Activated CD8-positive, alpha-beta T cell treated with anti-CD3 and anti-CD28 coated beads for 36 hours (primary cell): ENCODE measurements around the gene TROAP. TPM values are rescaled to one million over a fixed set of nuclear protein-coding genes. Genes with fewer than 3 reads are reported as not detected.

ENCODE experiments used
- ATAC-seq: fragments of 200-7000 bp; cut with Tn5 transposase; one replicate; pipeline ENCODE4 v1.10.0; 2021; ENCODE audit warnings: mild to moderate bottlenecking, moderate library complexity
- CTCF ChIA-PET: fragments of 350-600 bp; sonication (Branson Sonifier 250); formaldehyde crosslinking; loops from one replicate; lab custom pipeline; 2021; ENCODE audit warnings: antibody characterized with exemption; lab: Charles Lee
- POLR2A ChIA-PET: fragments of 350-600 bp; sonication (Branson Sonifier 250); formaldehyde crosslinking; loops from one replicate; lab custom pipeline; 2021; ENCODE audit warnings: antibody characterized with exemption; lab: Charles Lee
- DNase-seq: peaks from one replicate; pipeline ENCODE4 v3.0.0-alpha.2; 2020
- H3K27ac Mint-ChIP-seq: one replicate; pipeline ENCODE4 v1.8.0; 2021; ENCODE audit warnings: mild to moderate bottlenecking, mixed read lengths
- H3K27me3 Mint-ChIP-seq: one replicate; pipeline ENCODE4 v1.8.0; 2021; ENCODE audit warnings: mixed read lengths
- H3K36me3 Mint-ChIP-seq: one replicate; pipeline ENCODE4 v1.8.0; 2021; ENCODE audit warnings: low read depth, mixed read lengths
- H3K4me1 Mint-ChIP-seq: one replicate; pipeline ENCODE4 v1.8.0; 2021; ENCODE audit warnings: low read depth, mixed read lengths
- H3K4me3 Mint-ChIP-seq: one replicate; pipeline ENCODE4 v1.8.0; 2021; ENCODE audit warnings: mild to moderate bottlenecking, moderate library complexity, mixed read lengths
- H3K9me3 Mint-ChIP-seq: one replicate; pipeline ENCODE4 v1.8.0; 2021; ENCODE audit warnings: mixed read lengths
- intact Hi-C: fragments of 100-400 bp; cut with micrococcal nuclease; formaldehyde crosslinking; loops from one replicate; pipeline ENCODE4 v1.10.0; 2022
- total RNA-seq, 2 experiments: library from RNA; stranded (reverse); gene quantifications; one replicate each; pipeline ENCODE4 v1.2.3, GENCODE V29; 2021
- TF ChIP-seq, protein P1 (sequence below): fragments of 200-600 bp; IDR thresholded peaks from one replicate; pipeline ENCODE4 v1.8.0; 2022; ENCODE audit warnings: antibody characterized with exemption, mild to moderate bottlenecking

The TROAP gene
- total RNA-seq, 2 experiments from 2014 or later = 46.6 to 52.6 TPM

- DNase-seq = no peak
- ChIA-PET CTCF (interaction anchor here (0.6 to 13.6 kb wide), 44 partner anchors 8 to 291 kb away, joined by 3 to 145 read pairs (median 4); partner anchors contain the start of genes C1QL4, DNAJC22 and TROAP), POLR2A (interaction anchor here (0.7 to 1.9 kb wide), 7 partner anchors 8 to 78 kb away, joined by 3 to 8 read pairs (median 3); partner anchors contain the start of genes C1QL4 and SPATS2)
- ATAC-seq = no peak
- H3K36me3 Mint-ChIP-seq = no peaks in the 10 kb centered on the region
- TF ChIP-seq, protein P1, sequence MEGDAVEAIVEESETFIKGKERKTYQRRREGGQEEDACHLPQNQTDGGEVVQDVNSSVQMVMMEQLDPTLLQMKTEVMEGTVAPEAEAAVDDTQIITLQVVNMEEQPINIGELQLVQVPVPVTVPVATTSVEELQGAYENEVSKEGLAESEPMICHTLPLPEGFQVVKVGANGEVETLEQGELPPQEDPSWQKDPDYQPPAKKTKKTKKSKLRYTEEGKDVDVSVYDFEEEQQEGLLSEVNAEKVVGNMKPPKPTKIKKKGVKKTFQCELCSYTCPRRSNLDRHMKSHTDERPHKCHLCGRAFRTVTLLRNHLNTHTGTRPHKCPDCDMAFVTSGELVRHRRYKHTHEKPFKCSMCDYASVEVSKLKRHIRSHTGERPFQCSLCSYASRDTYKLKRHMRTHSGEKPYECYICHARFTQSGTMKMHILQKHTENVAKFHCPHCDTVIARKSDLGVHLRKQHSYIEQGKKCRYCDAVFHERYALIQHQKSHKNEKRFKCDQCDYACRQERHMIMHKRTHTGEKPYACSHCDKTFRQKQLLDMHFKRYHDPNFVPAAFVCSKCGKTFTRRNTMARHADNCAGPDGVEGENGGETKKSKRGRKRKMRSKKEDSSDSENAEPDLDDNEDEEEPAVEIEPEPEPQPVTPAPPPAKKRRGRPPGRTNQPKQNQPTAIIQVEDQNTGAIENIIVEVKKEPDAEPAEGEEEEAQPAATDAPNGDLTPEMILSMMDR = no peak
- no peak overlapping the region for H3K4me3 Mint-ChIP-seq
- intact Hi-C loops = loop anchor here (2.0 kb wide), 1 partner anchor 54 kb away; no protein-coding TSS in a partner anchor
- no peak overlapping the region for H3K27ac Mint-ChIP-seq
- no peaks in the 10 kb centered on the region for H3K9me3 Mint-ChIP-seq
- H3K27me3 Mint-ChIP-seq = peaks cover 25% of the 10 kb centered on the region
- H3K4me1 Mint-ChIP-seq = no peaks in the 10 kb centered on the region
Observed at GRCh38 chr12:49288922-49289555, 34.0 kb upstream of the TROAP start.

DNA sequence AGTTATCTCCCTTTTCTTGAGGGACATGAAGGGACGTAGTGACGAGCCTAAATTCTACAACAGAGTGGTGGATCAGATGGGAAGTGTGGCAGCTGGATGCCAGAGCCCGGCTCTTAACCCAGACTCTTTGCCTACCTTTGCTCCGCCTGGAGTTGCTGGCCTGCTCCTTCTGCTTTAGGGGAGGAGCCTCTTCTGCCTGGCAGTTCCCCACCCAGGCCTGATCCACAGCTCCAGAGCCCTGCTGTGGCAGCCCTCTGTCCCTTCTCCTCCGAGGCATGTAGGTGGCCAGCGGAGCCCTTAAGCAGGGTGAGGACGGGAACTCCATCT lies 30.4 kb upstream of the TROAP start:
- Mint-ChIP-seq H3K9me3 (no peaks in the 10 kb centered on the region), H3K27ac (no peak overlapping the region), H3K4me1 (peaks cover 13% of the 10 kb centered on the region), H3K4me3 (no peak overlapping the region), H3K36me3 (no peaks in the 10 kb centered on the region), H3K27me3 (peaks cover 43% of the 10 kb centered on the region)
- ChIA-PET CTCF (interaction anchor here (2.4 to 13.6 kb wide), 5 partner anchors 12 to 66 kb away, joined by 9 to 145 read pairs (median 115); partner anchors contain the start of gene DNAJC22), POLR2A (interaction anchor here (0.7 to 1.9 kb wide), 3 partner anchors 27 to 49 kb away, joined by 3 to 5 read pairs (median 4); no protein-coding TSS in a partner anchor)
- TF ChIP-seq, protein P1 = no peak
- DNase-seq (no peak), ATAC-seq (no peak)
- intact Hi-C loops = no loop called here

DNA sequence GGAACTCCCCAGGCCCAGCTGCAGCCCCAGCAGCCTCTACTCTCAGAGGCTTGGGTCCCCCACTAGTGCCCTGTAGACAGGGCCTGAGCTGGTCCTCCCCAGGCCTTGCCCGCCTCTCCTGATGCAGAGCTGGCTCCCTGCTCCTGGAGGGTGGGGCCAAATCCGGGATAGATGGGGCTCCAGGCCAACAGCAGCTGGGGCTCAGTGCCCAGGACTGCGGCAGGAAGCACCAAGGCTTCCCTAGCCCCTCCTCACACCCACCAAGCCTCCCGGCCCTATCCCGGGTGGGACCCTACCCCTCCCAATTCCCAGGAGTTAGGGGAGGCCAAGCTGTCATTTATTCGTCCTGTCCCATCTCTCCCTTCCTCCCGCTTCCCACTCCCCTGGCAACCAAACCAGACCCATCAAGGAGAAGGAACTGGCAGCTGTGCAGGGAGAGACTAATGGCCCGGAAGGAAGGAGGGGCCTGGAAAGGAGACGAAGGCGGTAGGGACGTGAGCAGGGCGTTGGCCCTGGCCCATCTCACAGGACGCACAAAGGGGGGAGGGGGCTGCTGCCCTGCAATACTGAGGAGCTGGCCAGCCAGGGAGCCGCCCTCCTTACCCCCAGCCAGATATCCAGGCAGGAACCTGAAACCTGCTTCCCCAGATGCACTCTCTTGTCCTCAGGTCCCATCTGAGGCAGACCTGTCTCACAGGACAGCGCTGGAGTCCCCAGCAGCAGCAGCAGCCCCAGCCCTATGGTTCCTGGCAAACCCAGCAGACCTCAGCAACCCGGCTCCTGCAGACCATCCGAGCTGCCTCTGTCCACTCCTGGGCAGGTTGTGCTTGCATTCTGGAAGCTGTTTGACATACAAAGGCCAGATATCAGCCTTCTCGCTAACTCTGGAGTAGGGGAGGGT lies 29.7 kb upstream of the TROAP start:
- ChIA-PET CTCF (interaction anchor here (1.0 to 13.6 kb wide), 8 partner anchors 9 to 66 kb away, joined by 3 to 145 read pairs (median 72); partner anchors contain the start of gene DNAJC22), POLR2A (interaction anchor here (1.6 to 1.9 kb wide), 2 partner anchors 39 to 49 kb away, joined by 4 to 5 read pairs; no protein-coding TSS in a partner anchor)
- Mint-ChIP-seq H3K4me1 (peaks cover 13% of the 10 kb centered on the region), H3K36me3 (no peaks in the 10 kb centered on the region), H3K9me3 (no peaks in the 10 kb centered on the region), H3K27me3 (peaks cover 43% of the 10 kb centered on the region), H3K27ac (no peak overlapping the region), H3K4me3 (no peak overlapping the region)
- DNase-seq (no peak), ATAC-seq (no peak)
- TF ChIP-seq, protein P1 = no peak
- intact Hi-C loops = no loop called here

DNA sequence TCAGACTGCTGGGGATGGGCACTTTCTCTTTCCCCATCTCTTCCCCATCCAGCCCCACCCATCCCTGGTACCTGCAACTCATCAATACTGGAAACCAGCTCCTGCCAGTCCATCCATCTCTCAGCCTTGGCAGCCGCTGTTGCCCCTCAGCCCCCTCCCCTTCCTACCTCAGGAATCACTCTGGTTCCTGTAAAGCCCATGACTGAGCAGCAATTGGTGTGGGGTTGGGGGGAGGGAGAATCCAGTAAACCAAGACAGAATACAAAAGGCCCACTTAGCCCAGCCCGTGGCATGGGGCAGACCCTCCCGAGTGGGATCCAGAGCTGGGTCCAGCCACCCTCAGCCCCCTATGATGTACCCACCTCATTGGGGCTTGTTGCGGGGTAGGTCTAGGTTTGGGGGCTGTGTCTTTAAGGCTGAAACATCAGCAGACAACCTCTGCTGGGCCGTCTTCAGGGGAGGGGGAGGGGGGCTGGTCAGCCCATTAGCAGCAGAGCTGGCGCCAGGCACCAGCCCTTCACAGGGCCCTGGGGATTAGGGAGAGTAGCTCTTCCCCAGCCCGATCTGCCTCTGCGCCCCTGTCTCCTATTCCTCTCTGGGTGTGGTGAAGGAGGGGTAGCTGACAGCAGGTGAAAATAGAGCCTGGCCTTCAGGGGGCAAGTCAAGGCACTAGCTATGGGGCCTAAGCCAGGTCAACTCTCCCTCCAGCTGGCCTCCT lies 28.8 kb upstream of the TROAP start:
- POLR2A ChIA-PET = interaction anchor here (1.0 to 1.9 kb wide), 7 partner anchors 9 to 48 kb away, joined by 3 to 6 read pairs (median 4); partner anchors contain the start of genes TROAP and TUBA1C
- Mint-ChIP-seq H3K4me3 (no peak overlapping the region), H3K9me3 (no peaks in the 10 kb centered on the region), H3K4me1 (peaks cover 13% of the 10 kb centered on the region), H3K36me3 (no peaks in the 10 kb centered on the region), H3K27ac (no peak overlapping the region), H3K27me3 (peaks cover 49% of the 10 kb centered on the region)
- intact Hi-C loops = no loop called here
- no peak for DNase-seq
- no peak for ATAC-seq
- TF ChIP-seq, protein P1 = no peak
- CTCF ChIA-PET = interaction anchor here (0.6 to 13.6 kb wide), 13 partner anchors 8 to 206 kb away, joined by 3 to 115 read pairs (median 13); partner anchors contain the start of genes C1QL4, DNAJC22 and TROAP
